Uterus (tissue), 2 donors: ENCODE results near the gene CADM4.

Experiments
- CTCF ChIP-seq, 4 experiments: fragments of 200-600 bp in 2 of 4; fragments of 450-650 bp in 2 of 4; sonication (generic) in 2 of 4; IDR thresholded peaks; one replicate each; pipeline ENCODE4 v1.5.1; 2016 to 2019; ENCODE audit warnings: antibody characterized with exemption in 4 of 4, mild to moderate bottlenecking in 2 of 4, moderate library complexity in 1 of 4
- POLR2A ChIP-seq, 2 donors: fragments of 450-650 bp; IDR thresholded peaks; one replicate each; pipeline ENCODE4 v1.6.1; 2016; ENCODE audit warnings: antibody characterized with exemption in 2 of 2, mild to moderate bottlenecking in 1 of 2, moderate library complexity in 1 of 2

GRCh38 chr19:43687660-43687997 is 48.0 kb upstream of the CADM4 start:
- TF ChIP-seq CTCF (IDR thresholded peaks at IDR 0.05) (no peak), POLR2A (IDR thresholded peaks at IDR 0.05) (no peak)
